Fibroblast of lung (primary cell): ENCODE data around the gene JMJD1C.

ENCODE experiments used
- EZH2 ChIP-seq: IDR thresholded peaks from 2 replicates; pipeline ENCODE4 v1.5.1; 2012; ENCODE audit warnings: low read length, control low read depth, mild to moderate bottlenecking; ENCODE audit errors: missing control alignments
- TF ChIP-seq, protein P1 (sequence below), 2 donors: IDR thresholded peaks in 1 of 2; conservative IDR thresholded peaks in 1 of 2; 1 replicate in 1 of 2; 2 replicates in 1 of 2; pipeline ENCODE4 v1.5.1; 2011 to 2012; ENCODE audit warnings: low read length in 2 of 2, control low read depth in 1 of 2, inconsistent platforms in 1 of 2, low read depth in 1 of 2, mild to moderate bottlenecking in 1 of 2

DNA sequence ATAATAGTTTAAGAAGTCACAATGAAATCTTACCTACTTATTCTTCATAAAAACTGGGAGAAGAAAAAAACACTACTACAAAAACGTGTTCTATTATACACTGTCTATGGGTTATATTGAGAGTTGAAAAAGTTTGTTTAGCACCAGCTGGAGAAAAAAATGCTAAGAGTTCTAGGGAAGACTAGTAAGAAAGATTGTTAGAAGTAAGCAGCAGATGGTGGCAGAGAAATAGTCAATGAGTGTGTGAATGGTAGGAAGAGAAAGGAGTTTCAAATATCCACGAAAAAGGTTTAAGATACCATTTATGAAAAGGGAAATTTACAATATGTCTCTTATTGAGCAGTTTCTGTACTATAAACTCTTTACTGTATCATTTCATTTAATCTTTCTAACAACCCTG is 208.0 kb downstream of the JMJD1C start:
- TF ChIP-seq, protein P1, sequence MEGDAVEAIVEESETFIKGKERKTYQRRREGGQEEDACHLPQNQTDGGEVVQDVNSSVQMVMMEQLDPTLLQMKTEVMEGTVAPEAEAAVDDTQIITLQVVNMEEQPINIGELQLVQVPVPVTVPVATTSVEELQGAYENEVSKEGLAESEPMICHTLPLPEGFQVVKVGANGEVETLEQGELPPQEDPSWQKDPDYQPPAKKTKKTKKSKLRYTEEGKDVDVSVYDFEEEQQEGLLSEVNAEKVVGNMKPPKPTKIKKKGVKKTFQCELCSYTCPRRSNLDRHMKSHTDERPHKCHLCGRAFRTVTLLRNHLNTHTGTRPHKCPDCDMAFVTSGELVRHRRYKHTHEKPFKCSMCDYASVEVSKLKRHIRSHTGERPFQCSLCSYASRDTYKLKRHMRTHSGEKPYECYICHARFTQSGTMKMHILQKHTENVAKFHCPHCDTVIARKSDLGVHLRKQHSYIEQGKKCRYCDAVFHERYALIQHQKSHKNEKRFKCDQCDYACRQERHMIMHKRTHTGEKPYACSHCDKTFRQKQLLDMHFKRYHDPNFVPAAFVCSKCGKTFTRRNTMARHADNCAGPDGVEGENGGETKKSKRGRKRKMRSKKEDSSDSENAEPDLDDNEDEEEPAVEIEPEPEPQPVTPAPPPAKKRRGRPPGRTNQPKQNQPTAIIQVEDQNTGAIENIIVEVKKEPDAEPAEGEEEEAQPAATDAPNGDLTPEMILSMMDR (conservative IDR thresholded peaks at IDR 0.05 in 1 of 2, IDR thresholded peaks at IDR 0.05 in 1 of 2; ENCODE audit: low read depth in 1 of 2, low read length in 2 of 2): no peak
- no peak for TF ChIP-seq EZH2
